B cell (primary cell): ENCODE results near the gene SLC24A3.

Experiments used
- CTCF ChIP-seq: fragments of 200-600 bp; IDR thresholded peaks from one replicate; pipeline ENCODE4 v1.8.0; 2022; ENCODE audit warnings: antibody characterized with exemption, mild to moderate bottlenecking
- EZH2 ChIP-seq: IDR thresholded peaks from 2 replicates; pipeline ENCODE4 v1.6.1; 2012; ENCODE audit warnings: borderline replicate concordance, low read depth, mild to moderate bottlenecking, moderate library complexity, low read length; ENCODE audit not compliant: insufficient read depth, poor library complexity, severe bottlenecking

- no peak for TF ChIP-seq CTCF
- no peak for TF ChIP-seq EZH2
Observed at GRCh38 chr20:19397666-19398065, 185.2 kb downstream of the SLC24A3 start.
